OCI-M2 (cell line): Measurements from ENCODE around the gene HYOU1.
"Not testable (repeated sequence)": the region's sequence is repeated elsewhere in the genome, so short reads cannot be mapped to it uniquely, and the experiment has no call there.

Source experiments
- DNase-seq: peaks from one replicate; lab custom pipeline; 2025; ENCODE audit not compliant: unreplicated experiment; lab: John Stamatoyannopoulos, UW

HYOU1 gene

GRCh38 chr11:119047205-119047604 is 9.8 kb downstream of the HYOU1 start:
- DNase-seq, result no peak

- no peak for DNase-seq
Observed at GRCh38 chr11:119046489-119046888, 10.5 kb downstream of the HYOU1 start.

DNA sequence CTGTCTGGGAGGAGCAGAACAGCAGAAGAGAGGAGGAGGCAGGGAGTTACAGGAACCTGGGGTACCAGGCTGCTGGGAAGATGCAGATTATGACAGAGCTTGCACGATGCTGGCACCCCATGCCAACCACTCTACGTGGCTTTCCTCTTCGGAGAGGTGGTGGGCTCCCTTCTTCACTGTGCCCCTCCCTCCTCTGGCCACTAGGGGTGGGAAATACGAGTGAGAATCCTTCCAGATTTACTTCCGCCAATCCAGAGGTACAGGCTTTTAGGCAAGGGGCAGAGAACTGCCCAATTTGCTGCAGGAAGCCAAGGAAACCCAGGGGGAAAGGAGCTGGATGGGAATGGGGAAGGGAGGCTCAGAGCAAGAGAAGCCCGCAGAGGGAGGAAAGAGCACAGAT is 12.3 kb downstream of the HYOU1 start:
- no peak for DNase-seq

GRCh38 chr11:119042927-119043326 is 14.1 kb downstream of the HYOU1 start:
- no peak for DNase-seq

- no peak for DNase-seq
Observed at GRCh38 chr11:119041821-119042514, 15.0 kb downstream of the HYOU1 start.

DNA sequence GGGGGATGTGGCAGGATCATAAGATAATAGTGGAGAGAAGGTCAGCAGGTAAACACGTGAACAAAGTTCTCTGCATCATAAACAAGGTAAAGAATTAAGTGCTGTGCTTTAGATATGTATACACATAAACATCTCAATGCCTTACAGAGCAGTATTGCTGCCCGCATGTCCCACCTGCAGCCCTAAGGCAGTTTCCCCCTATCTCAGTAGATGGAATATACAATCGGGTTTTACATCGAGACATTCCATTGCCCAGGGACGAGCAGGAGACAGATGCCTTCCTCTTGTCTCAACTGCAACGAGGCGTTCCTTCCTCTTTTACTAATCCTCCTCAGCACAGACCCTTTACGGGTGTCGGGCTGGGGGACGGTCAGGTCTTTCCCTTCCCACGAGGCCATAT is 17.5 kb downstream of the HYOU1 start:
- DNase-seq, result not testable (repeated sequence)

GRCh38 chr11:119038884-119039283 is 18.1 kb downstream of the HYOU1 start:
- DNase-seq, result no peak

DNA sequence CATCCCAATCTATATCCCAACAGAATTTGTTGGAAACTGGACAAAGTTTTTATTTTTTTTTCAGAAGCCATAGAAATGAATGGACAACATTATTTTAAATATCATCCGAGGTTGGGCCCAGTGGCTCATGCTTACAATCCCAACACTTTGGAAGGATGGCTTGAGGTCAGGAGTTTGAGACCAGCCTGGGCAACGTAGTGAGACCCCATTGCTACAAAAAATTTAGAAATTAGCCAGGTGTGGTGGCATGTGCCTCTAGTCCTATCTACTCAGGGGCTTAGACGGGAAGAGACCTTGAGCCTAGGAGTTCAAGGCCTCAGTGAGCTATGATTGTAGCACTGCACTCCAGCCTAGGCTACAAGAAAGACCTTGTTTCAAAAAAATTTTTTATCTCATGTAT is 22.2 kb downstream of the HYOU1 start:
- no peak for DNase-seq

GRCh38 chr11:119033421-119033820 is 23.6 kb downstream of the HYOU1 start:
- DNase-seq, result not testable (repeated sequence)

DNA sequence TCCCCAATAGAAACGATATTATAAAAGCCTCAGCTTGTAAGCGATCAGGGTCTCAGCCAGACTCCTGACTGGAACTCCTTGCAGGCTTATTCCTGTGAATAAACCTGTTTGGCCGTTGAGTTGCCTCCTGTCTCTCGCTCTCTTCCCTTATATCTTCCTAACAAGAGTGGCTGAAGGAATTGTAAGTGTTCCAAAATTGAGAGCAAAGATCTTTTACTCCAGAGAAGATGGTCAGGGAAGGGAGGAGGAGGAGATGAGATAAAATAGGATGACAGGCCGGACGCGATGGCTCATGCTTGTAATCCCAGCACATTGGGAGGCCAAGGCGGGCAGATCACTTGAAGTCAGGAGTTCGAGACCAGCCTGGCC is 25.1 kb downstream of the HYOU1 start:
- DNase-seq, result no peak

- DNase-seq, result peak; percentile 82
Observed at GRCh38 chr11:119030329-119031047, 26.5 kb downstream of the HYOU1 start, which contains the start of gene SLC37A4. Gene SLC37A4 (minus strand): TSS chr11:119030877.

DNA sequence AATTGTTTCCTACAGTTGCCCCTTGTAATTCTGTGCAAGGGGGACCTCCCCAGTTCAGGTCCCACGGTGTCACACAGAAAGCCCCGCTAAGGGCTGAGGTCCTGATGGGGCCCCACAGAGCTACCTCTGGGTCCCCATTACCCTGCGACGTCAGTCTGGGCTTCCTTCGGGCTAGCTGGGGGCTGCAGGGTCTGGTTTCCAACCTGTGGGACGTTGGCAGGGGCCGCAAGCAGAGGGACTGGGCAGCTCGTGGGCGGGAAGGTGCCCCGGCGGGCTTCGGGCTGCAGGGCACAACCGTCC is 27.0 kb downstream of the HYOU1 start:
- no peak for DNase-seq

DNA sequence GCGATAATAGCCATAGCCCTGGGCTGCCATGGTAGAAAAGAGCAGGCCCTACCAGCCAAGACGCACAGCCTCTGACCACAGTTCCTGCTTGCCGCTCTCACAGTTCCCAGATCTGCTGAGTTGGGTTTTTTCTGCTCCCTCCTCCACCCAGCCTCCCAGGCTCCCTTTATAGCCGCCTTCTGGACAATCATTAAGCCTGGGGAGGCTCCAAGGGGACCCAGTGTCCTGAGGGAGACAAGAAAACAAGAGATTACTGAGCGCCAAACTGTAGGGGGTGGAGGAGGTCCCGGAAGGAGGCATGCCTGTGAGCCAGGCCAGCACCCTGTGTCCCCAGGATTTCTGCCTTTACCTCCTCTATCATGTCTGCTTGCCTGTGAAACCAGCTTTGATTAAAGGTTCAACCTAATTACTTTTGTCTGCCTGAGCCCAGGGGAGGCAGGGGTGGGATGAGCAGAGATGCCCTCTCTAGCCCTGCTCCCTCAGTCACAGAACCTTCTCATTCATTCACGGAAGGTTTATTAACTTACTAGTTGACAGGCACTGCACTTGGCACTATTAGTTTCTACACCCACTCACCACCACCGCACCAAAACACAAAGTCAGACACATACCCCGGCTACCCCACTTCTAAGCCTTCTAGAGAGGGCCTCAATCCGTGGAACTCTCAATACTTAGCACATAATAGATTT is 27.5 kb downstream of the HYOU1 start:
- DNase-seq, result no peak

DNA sequence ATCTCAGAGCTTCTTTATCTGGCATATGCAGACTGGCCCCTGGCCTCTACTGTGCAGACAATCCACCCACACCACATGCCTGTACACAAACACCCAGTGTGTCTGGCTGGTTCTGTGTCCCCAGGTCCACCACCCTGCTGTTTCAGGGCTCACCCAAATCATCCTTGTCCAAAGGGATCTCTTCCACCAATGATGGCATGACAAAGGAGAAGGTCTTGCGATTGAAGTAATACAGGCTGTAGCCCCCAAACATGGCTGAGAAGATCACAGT is 28.0 kb downstream of the HYOU1 start:
- no peak for DNase-seq

GRCh38 chr11:119028346-119029068 is 28.5 kb downstream of the HYOU1 start:
- no peak for DNase-seq

DNA sequence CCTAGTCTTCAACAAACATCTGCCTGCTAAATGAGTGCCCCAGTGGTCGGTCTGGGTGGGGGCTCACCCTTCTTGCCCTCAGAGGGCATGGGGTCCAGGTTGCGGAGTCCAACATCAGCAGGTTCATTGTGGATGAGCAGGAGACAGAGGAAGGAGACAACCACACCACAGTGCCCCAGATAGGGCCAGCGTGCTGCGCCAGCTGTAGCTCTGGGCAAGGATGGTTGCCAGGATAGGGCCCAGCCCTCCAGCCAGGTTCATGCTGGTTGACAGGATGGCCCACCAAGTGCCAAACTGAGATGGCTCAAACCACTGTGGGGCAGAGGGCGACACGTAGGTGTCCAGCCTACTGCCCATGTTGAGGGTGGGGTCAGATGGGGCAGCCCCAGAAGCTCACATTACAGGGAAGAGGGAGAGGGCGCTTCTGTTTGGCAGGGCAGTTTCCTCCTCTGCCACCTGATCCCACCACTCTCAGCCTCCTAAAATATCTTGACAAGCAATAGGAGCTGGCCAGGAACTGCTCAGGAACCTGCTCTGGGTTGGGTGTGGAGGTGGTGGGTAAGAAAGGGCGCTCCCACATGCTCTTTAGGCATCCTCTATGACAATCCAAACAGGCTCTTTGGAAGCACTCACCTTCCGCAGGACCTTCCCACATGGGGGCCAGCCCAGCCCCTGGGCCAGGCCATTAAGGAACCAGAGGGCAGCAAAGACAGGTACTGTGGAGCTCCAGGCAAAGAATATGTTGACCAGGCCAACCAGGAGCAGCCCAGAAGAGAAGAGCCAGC is 29.3 kb downstream of the HYOU1 start:
- no peak for DNase-seq

GRCh38 chr11:119026970-119027369 is 30.0 kb downstream of the HYOU1 start:
- DNase-seq, result no peak

- no peak for DNase-seq
Observed at GRCh38 chr11:119025978-119026766, 30.8 kb downstream of the HYOU1 start.

GRCh38 chr11:119025541-119025940 is 31.5 kb downstream of the HYOU1 start:
- no peak for DNase-seq

DNA sequence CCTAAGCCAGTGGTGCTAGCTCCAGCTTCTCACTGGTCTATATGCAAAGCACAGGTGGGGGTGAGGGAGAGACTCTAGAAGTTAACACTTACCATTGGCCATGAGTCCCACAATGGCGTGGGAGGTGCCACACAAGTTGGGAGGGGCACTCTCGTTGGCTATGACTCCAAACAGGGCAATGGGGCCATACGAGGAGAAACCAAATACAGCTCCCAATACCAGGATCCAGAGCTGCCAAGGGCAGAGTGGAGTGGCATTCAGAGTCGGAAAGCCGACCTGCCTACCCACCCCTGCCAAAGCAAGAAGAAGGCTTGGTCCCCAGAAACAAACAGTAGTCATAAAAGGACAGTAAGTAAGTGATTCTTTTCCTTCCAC is 31.9 kb downstream of the HYOU1 start:
- no peak for DNase-seq
